GM12878 (cell line): ENCODE results near the gene INPP5D. TPM values are rescaled to one million over a fixed set of nuclear protein-coding genes. Genes with fewer than 3 reads are reported as not detected.

ENCODE experiments used
- BCL11A ChIP-seq: IDR thresholded peaks from 2 replicates; pipeline ENCODE4 v1.6.1; 2011; ENCODE audit warnings: low read depth, low read length
- EP300 ChIP-seq, 2 experiments: fragments of 150-350 bp in 1 of 2; IDR thresholded peaks; 2 replicates each; pipeline ENCODE4 v1.6.1; 2011 to 2012; ENCODE audit warnings: low read depth in 2 of 2, low read length in 2 of 2, borderline replicate concordance in 1 of 2, improper control_type of control experiment in 1 of 2, inconsistent platforms in 1 of 2; ENCODE audit not compliant: control insufficient read depth in 1 of 2
- ESRRA ChIP-seq: IDR thresholded peaks from 2 replicates; pipeline ENCODE4 v1.6.1; 2012; ENCODE audit warnings: mild to moderate bottlenecking, low read length, improper control_type of control experiment
- FOXM1 ChIP-seq: IDR thresholded peaks from 2 replicates; pipeline ENCODE4 v1.6.1; 2012; ENCODE audit warnings: low read depth, mild to moderate bottlenecking, inconsistent platforms, low read length, moderate library complexity
- HDAC6 ChIP-seq: fragments of 200-600 bp; sonication (generic); IDR thresholded peaks from one replicate; pipeline ENCODE4 v1.8.0; 2017; ENCODE audit warnings: antibody characterized with exemption; ENCODE audit not compliant: unreplicated experiment
- JUND ChIP-seq: IDR thresholded peaks from 2 replicates; pipeline ENCODE4 v1.6.1; 2012; ENCODE audit warnings: low read depth, mild to moderate bottlenecking, low read length, improper control_type of control experiment, moderate library complexity
- KLF5 ChIP-seq: fragments of 450-650 bp; IDR thresholded peaks from 2 replicates; pipeline ENCODE4 v1.6.1; 2014; ENCODE audit warnings: mild to moderate bottlenecking; ENCODE audit not compliant: partially characterized antibody
- MEF2B ChIP-seq: fragments of 450-650 bp; IDR thresholded peaks from 2 replicates; pipeline ENCODE4 v1.6.1; 2018; ENCODE audit warnings: mild to moderate bottlenecking, moderate library complexity; ENCODE audit not compliant: partially characterized antibody, poor library complexity, severe bottlenecking
- POLR2A ChIP-seq: IDR thresholded peaks from 2 replicates; pipeline ENCODE4 v1.6.1; 2011; ENCODE audit warnings: low read depth, mild to moderate bottlenecking, low read length
- SMC3 ChIP-seq: IDR thresholded peaks from 2 replicates; pipeline ENCODE4 v1.6.1; 2011; ENCODE audit warnings: low read length, improper control_type of control experiment, borderline replicate concordance
- SP1 ChIP-seq: IDR thresholded peaks from one replicate; pipeline ENCODE4 v1.6.1; 2011; ENCODE audit warnings: low read depth, low read length
- SRF ChIP-seq, 2 experiments: IDR thresholded peaks; 2 replicates each; pipeline ENCODE4 v1.6.1; 2011; ENCODE audit warnings: low read depth in 2 of 2, low read length in 2 of 2, mild to moderate bottlenecking in 1 of 2, moderate library complexity in 1 of 2
- STAT3 ChIP-seq: IDR thresholded peaks from 2 replicates; pipeline ENCODE4 v1.6.1; 2011; ENCODE audit warnings: low read depth, low read length, improper control_type of control experiment
- TAF1 ChIP-seq: IDR thresholded peaks from 2 replicates; pipeline ENCODE4 v1.6.1; 2011; ENCODE audit warnings: mild to moderate bottlenecking, low read depth, low read length, borderline replicate concordance
- TBL1XR1 ChIP-seq: IDR thresholded peaks from 2 replicates; pipeline ENCODE4 v1.6.1; 2012; ENCODE audit warnings: low read depth, low read length, improper control_type of control experiment
- TCF3 ChIP-seq: IDR thresholded peaks from 2 replicates; pipeline ENCODE4 v1.6.1; 2012; ENCODE audit warnings: low read depth, mild to moderate bottlenecking, low read length, borderline replicate concordance; ENCODE audit not compliant: insufficient read depth
- TCF7 ChIP-seq: IDR thresholded peaks from 2 replicates; pipeline ENCODE4 v1.6.1; 2014; ENCODE audit warnings: antibody characterized with exemption, borderline replicate concordance
- YBX1 ChIP-seq: fragments of 450-650 bp; IDR thresholded peaks from 2 replicates; pipeline ENCODE4 v1.6.1; 2016; ENCODE audit warnings: antibody characterized with exemption
- ZNF217 ChIP-seq: fragments of 450-650 bp; IDR thresholded peaks from 2 replicates; pipeline ENCODE4 v1.6.1; 2017; ENCODE audit warnings: antibody characterized with exemption, mild to moderate bottlenecking
- ZNF384 ChIP-seq: IDR thresholded peaks from 2 replicates; pipeline ENCODE4 v1.6.1; 2012; ENCODE audit warnings: low read depth, mild to moderate bottlenecking, low read length, improper control_type of control experiment, borderline replicate concordance
- polyA plus RNA-seq, 11 experiments: library from polyadenylated mRNA; depleted of rRNA in 4 of 11; unstranded in 6 of 11; stranded (reverse) in 5 of 11; fragments of >200 nt; fragmentation: Nextera tagmentation in 4 of 11; fragmentation: Illumina TruSeq in 1 of 11; extraction: Ambion mirVana in 4 of 11; extraction: Trizol in 1 of 11; gene quantifications; 1 replicate in 1 of 11; 2 replicates in 10 of 11; pipeline versions ENCODE4 v1.2.1 to v1.2.3, GENCODE V29; 2011 to 2016; ENCODE audit warnings: inconsistent platforms in 2 of 11, missing spikeins in 2 of 11, low read depth in 1 of 11
- total RNA-seq, 4 experiments: library from RNA; depleted of rRNA in 3 of 4; stranded (reverse); fragments of >200 nt in 3 of 4; fragmentation: Illumina TruSeq in 1 of 4; extraction: Trizol in 1 of 4; gene quantifications; 2 replicates each; pipeline versions ENCODE4 v1.2.1 to v1.2.3, GENCODE V29; 2013 to 2021
- TF ChIP-seq, protein P1 (sequence below): IDR thresholded peaks from 2 replicates; pipeline ENCODE4 v1.6.1; 2012; ENCODE audit warnings: low read depth, low read length, improper control_type of control experiment
- TF ChIP-seq, protein P2 (sequence below): fragments of 450-650 bp; conservative IDR thresholded peaks from 2 replicates; pipeline ENCODE4 v1.6.1; 2017; ENCODE audit warnings: mild to moderate bottlenecking, moderate library complexity
- TF ChIP-seq, protein P3 (sequence below): fragments of 450-650 bp; IDR thresholded peaks from 2 replicates; pipeline ENCODE4 v1.6.1; 2017; ENCODE audit warnings: mild to moderate bottlenecking
- TF ChIP-seq, protein P4 (sequence below): fragments of 450-650 bp; IDR thresholded peaks from 2 replicates; pipeline ENCODE4 v1.6.1; 2017; ENCODE audit warnings: low read depth, mild to moderate bottlenecking, moderate library complexity

The INPP5D gene
- total and polyA plus RNA-seq, 10 of the 15 experiments (the other 5 are each of a cell fraction or from before 2014, with no cell fraction given): 11.8 to 139 (median 88.8) TPM

DNA sequence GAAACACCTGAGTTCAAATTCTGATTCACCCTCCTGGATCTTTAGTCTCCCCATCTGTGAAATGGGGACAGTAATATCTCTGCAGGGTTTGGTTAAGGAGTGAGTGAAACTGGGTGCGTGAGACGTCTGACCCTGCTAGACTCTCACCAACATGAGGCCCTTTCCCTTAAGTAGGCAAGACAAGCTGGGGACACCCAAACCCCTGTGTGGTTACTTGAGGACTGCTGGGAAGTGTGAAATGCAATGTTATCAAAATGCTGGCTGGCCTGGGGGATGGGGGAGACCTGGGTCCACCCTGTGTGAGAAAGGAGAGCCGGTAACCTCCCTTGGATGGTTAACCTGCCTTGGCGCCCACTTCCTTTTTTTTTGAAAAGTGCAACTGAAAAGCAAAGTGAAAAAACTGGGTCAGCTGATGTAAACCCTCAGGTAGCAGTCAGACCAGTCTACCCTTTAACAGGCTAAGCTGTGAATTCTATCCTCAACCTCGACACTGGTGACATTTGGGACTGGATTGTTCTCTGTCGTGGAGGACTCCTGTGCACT is 82.3 kb downstream of the INPP5D start (continued):
- TF ChIP-seq FOXM1 (0 out of 2 replicates have a peak, but pooled peaks have one; percentile 16), KLF5 (no peak), SRF (IDR thresholded peaks at IDR 0.05; ENCODE audit: low read depth in 2 of 2, low read length in 2 of 2) (no peak), SP1 (peak; percentile 45), YBX1 (no peak), POLR2A (peak; percentile 60; the same call in 1 of the 2 replicates), ZNF217 (peak; percentile 98), TCF7 (no peak), TAF1 (0 out of 2 replicates have a peak, but pooled peaks have one; percentile 20), SMC3 (peak; percentile 14; the same call in 1 of the 2 replicates), EP300 (IDR thresholded peaks at IDR 0.05; ENCODE audit: borderline replicate concordance in 1 of 2, control insufficient read depth in 1 of 2, low read depth in 2 of 2, low read length in 2 of 2) (peak; percentile 34 to 55; a peak in 2 of 4 replicates), MEF2B (peak; percentile 59), ZNF384 (peak; percentile 92), HDAC6 (no peak), TBL1XR1 (peak; percentile 69), ESRRA (no peak), TCF3 (no peak), BCL11A (0 out of 2 replicates have a peak, but pooled peaks have one; percentile 13), STAT3 (no peak), JUND (no peak)
- TF ChIP-seq, protein P1, sequence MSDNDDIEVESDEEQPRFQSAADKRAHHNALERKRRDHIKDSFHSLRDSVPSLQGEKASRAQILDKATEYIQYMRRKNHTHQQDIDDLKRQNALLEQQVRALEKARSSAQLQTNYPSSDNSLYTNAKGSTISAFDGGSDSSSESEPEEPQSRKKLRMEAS: 0 out of 2 replicates have a peak, but pooled peaks have one; percentile 60
- TF ChIP-seq, protein P2, sequence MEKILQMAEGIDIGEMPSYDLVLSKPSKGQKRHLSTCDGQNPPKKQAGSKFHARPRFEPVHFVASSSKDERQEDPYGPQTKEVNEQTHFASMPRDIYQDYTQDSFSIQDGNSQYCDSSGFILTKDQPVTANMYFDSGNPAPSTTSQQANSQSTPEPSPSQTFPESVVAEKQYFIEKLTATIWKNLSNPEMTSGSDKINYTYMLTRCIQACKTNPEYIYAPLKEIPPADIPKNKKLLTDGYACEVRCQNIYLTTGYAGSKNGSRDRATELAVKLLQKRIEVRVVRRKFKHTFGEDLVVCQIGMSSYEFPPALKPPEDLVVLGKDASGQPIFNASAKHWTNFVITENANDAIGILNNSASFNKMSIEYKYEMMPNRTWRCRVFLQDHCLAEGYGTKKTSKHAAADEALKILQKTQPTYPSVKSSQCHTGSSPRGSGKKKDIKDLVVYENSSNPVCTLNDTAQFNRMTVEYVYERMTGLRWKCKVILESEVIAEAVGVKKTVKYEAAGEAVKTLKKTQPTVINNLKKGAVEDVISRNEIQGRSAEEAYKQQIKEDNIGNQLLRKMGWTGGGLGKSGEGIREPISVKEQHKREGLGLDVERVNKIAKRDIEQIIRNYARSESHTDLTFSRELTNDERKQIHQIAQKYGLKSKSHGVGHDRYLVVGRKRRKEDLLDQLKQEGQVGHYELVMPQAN: 0 out of 2 replicates have a peak, but pooled peaks have one; percentile 15
- TF ChIP-seq, protein P3, sequence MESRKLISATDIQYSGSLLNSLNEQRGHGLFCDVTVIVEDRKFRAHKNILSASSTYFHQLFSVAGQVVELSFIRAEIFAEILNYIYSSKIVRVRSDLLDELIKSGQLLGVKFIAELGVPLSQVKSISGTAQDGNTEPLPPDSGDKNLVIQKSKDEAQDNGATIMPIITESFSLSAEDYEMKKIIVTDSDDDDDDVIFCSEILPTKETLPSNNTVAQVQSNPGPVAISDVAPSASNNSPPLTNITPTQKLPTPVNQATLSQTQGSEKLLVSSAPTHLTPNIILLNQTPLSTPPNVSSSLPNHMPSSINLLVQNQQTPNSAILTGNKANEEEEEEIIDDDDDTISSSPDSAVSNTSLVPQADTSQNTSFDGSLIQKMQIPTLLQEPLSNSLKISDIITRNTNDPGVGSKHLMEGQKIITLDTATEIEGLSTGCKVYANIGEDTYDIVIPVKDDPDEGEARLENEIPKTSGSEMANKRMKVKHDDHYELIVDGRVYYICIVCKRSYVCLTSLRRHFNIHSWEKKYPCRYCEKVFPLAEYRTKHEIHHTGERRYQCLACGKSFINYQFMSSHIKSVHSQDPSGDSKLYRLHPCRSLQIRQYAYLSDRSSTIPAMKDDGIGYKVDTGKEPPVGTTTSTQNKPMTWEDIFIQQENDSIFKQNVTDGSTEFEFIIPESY: no peak
- TF ChIP-seq, protein P4, sequence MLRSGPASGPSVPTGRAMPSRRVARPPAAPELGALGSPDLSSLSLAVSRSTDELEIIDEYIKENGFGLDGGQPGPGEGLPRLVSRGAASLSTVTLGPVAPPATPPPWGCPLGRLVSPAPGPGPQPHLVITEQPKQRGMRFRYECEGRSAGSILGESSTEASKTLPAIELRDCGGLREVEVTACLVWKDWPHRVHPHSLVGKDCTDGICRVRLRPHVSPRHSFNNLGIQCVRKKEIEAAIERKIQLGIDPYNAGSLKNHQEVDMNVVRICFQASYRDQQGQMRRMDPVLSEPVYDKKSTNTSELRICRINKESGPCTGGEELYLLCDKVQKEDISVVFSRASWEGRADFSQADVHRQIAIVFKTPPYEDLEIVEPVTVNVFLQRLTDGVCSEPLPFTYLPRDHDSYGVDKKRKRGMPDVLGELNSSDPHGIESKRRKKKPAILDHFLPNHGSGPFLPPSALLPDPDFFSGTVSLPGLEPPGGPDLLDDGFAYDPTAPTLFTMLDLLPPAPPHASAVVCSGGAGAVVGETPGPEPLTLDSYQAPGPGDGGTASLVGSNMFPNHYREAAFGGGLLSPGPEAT: peak; percentile 72; the same call in 1 of the 2 replicates
